AG10803 (cell line): ENCODE data around the gene MTUS2.
A peak's percentile ranks its signal among the peaks of the same experiment; 100 is the strongest.

Source experiments
- DNase-seq: peaks from one replicate; pipeline ENCODE4 v3.0.0; 2010; ENCODE audit warnings: low read depth
- H3K4me3 ChIP-seq: 2 replicates; pipeline ENCODE4 v1.5.1; 2011; ENCODE audit warnings: mild to moderate bottlenecking, low read length, control low read depth
- TF ChIP-seq, protein P1 (sequence below): conservative IDR thresholded peaks from 2 replicates; pipeline ENCODE4 v1.5.1; 2011; ENCODE audit warnings: mild to moderate bottlenecking, low read length, control low read depth, inconsistent platforms

The MTUS2 gene

DNA sequence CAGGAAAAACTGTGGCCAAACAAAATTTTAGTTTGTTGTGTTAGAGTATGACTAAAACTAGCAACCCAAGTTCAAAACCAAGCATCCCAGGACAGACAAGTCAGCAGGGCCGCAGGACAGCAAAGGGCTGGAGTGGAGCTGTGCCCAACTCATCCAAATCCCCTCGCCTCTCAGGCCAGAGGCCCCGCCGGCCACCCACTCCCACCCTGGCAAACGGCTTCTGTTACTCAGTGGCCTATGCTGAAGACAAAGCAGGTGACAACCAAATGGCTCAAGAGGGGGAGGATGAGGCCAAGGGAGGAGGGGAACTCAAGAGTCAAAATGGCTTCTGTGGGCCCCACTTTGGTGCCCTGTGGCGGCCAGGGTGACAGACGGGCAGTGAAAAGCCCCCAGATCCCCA is 705.6 kb downstream of the MTUS2 start:
- TF ChIP-seq, protein P1, sequence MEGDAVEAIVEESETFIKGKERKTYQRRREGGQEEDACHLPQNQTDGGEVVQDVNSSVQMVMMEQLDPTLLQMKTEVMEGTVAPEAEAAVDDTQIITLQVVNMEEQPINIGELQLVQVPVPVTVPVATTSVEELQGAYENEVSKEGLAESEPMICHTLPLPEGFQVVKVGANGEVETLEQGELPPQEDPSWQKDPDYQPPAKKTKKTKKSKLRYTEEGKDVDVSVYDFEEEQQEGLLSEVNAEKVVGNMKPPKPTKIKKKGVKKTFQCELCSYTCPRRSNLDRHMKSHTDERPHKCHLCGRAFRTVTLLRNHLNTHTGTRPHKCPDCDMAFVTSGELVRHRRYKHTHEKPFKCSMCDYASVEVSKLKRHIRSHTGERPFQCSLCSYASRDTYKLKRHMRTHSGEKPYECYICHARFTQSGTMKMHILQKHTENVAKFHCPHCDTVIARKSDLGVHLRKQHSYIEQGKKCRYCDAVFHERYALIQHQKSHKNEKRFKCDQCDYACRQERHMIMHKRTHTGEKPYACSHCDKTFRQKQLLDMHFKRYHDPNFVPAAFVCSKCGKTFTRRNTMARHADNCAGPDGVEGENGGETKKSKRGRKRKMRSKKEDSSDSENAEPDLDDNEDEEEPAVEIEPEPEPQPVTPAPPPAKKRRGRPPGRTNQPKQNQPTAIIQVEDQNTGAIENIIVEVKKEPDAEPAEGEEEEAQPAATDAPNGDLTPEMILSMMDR, result no peak
- no peak overlapping the region for H3K4me3 ChIP-seq
- DNase-seq, result no peak

- DNase-seq, result no peak
- TF ChIP-seq, protein P1, result no peak
- H3K4me3 ChIP-seq, result no peak overlapping the region
Observed at GRCh38 chr13:29526741-29527140, 706.6 kb downstream of the MTUS2 start.

DNA sequence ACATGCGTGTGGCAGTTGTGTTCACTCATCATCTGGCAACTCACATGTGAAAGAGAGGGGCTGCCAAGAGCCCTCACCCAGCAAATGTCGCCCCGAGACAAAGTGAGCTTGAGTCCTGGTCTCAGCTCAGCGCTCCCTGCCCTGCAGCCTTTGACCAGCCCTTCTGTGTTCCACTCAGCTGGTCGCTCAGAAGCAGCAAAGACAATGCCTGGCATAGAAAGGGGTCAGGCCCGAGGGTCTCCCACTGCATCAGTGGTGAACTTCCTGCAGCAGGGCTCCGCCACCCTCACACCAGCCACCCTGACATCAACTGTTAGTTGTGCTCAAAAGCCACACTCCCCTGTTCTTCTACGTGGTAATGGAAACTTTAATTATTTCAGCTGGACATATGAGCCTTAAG is 707.4 kb downstream of the MTUS2 start:
- DNase-seq, result no peak
- no peak overlapping the region for H3K4me3 ChIP-seq
- TF ChIP-seq, protein P1, result no peak

GRCh38 chr13:29527916-29528315 is 707.8 kb downstream of the MTUS2 start:
- no peak for DNase-seq
- TF ChIP-seq, protein P1, result no peak
- H3K4me3 ChIP-seq, result no peak overlapping the region

GRCh38 chr13:29529754-29530153 is 709.6 kb downstream of the MTUS2 start:
- TF ChIP-seq, protein P1, result no peak
- no peak overlapping the region for H3K4me3 ChIP-seq
- DNase-seq, result no peak

GRCh38 chr13:29530901-29531300 is 710.8 kb downstream of the MTUS2 start:
- DNase-seq, result peak; percentile 49
- H3K4me3 ChIP-seq, result no peak overlapping the region
- TF ChIP-seq, protein P1, result no peak

- peak; percentile 96 for DNase-seq
- no peak overlapping the region for H3K4me3 ChIP-seq
- TF ChIP-seq, protein P1, result no peak
Observed at GRCh38 chr13:29532116-29532515, 712.0 kb downstream of the MTUS2 start.
